ENCODE measurements around the gene HLCS. TPM values are rescaled to one million over a fixed set of nuclear protein-coding genes. Genes with fewer than 3 reads are reported as not detected.

Gene HLCS
- total and polyA plus RNA-seq, 10 of the 15 experiments (the other 5 are each of a cell fraction or from before 2014, with no cell fraction given) = 1.5 to 12.7 (median 9.6) TPM

DNA sequence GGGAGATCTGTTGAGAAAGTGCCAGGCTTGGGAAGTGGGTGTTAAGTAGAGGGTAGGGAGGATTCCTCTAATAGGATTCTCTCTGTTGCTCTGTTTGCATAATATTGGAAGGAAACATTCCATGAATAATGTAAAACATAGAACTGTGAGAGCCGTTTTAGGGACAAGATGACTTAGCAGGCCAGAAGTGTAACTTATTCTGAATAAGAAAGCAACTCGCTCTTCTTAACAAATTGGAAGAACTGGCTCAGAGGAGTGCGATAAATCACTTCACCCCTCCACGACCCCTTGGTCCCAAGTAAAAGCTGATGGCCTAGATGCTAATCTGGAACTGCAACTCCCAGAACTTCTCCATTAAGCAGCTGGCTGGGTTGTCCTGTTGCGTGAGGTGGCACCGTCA is 248.5 kb downstream of the HLCS start (continued):
- TF ChIP-seq ZNF384 (IDR thresholded peaks at IDR 0.05; ENCODE audit: borderline replicate concordance, low read depth, low read length) (no peak), EGR1 (IDR thresholded peaks at IDR 0.05; ENCODE audit: borderline replicate concordance in 1 of 2, low read depth in 2 of 2, low read length in 2 of 2) (no peak), CBX3 (IDR thresholded peaks at IDR 0.05; ENCODE audit: borderline replicate concordance, low read depth) (no peak), BCL3 (IDR thresholded peaks at IDR 0.05; ENCODE audit: borderline replicate concordance, insufficient read depth, low read depth, low read length, poor library complexity, severe bottlenecking) (no peak)

DNA sequence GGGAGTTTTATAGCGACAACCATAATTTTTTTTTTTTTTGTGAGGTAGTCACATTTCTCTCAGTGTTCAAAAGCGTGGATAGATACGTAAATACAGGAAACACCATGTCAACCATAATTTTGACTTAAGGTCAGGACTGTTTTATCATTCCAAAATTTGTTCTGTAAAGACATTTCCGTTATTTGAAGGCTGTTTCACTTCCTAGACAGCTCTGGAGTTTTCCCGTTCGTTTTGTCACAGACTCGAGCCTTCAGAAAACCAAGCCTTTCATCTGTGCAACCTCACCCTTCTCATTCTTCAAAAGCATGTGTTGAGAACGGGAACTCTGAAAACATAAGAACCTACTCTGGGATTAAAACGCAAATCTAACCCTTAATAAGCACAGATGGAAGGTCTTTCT is 249.6 kb downstream of the HLCS start:
- ChIA-PET CTCF (interaction anchor here (0.6 kb wide), 1 partner anchor 271 kb away, joined by 5 read pairs; no protein-coding TSS in a partner anchor), POLR2A (no interaction called here), RAD21 (ENCODE audit: unreplicated experiment) (no interaction called here), SMC1A (ENCODE audit: uncharacterized antibody, unreplicated experiment) (no interaction called here)
- WGBS (ENCODE audit: insufficient coverage, insufficient replicate concordance, low lambda C conversion rate, missing lambda C conversion rate) = 20% methylated on average over 9 of the region's 9 CpGs
- no TSS peak for BruUV-seq (replicated peaks)
- H3K4me1 ChIP-seq (ENCODE audit: control insufficient read depth, insufficient read depth, low read length) = no peaks in the 10 kb centered on the region
- no peaks in the 10 kb centered on the region for H3K79me2 ChIP-seq (ENCODE audit: control insufficient read depth, insufficient read depth, low read length)
- DNase-seq (ENCODE audit: low read depth, low spot score) = no peak
- no peak for ATAC-seq
- in situ Hi-C loops (cut with MboI) (no loop called here), intact Hi-C loops (cut with micrococcal nuclease; ENCODE audit: unreplicated experiment) (no loop called here)
- TF ChIP-seq HDAC6 (IDR thresholded peaks at IDR 0.05; ENCODE audit: unreplicated experiment) = no peak
- TF ChIP-seq STAT3 (IDR thresholded peaks at IDR 0.05; ENCODE audit: low read depth, low read length) = no peak
- TF ChIP-seq SUZ12 (IDR thresholded peaks at IDR 0.05; ENCODE audit: unreplicated experiment) = no peak
- TF ChIP-seq IKZF1 (conservative IDR thresholded peaks at IDR 0.05) = no peak
- no peak overlapping the region for H3K4me2 ChIP-seq (ENCODE audit: control insufficient read depth, insufficient read depth)
- H2AFZ ChIP-seq (ENCODE audit: control insufficient read depth, low read depth, low read length) = no peak overlapping the region
- no peaks in the 10 kb centered on the region for H4K20me1 ChIP-seq (ENCODE audit: control insufficient read depth, insufficient read depth)
- H3K27me3 ChIP-seq (replicated peaks in 1 of 2; ENCODE audit: control insufficient read depth in 2 of 2, insufficient read depth in 2 of 2, low read length in 1 of 2) = peaks cover 0 to 5% of the 10 kb centered on the region in 2 experiments; a peak in 3 of 4 replicates
- H3K27ac ChIP-seq (ENCODE audit: control insufficient read depth, insufficient read depth) = no peak overlapping the region
- H3K36me3 ChIP-seq (ENCODE audit: control insufficient read depth in 2 of 2, insufficient read depth in 2 of 2, low read length in 1 of 2) = no peaks in the 10 kb centered on the region
- no peaks in the 10 kb centered on the region for H3K9me3 ChIP-seq (replicated peaks; ENCODE audit: control insufficient read depth, insufficient read depth, low read length)
- no peak overlapping the region for H3K4me3 ChIP-seq
- H3K9ac ChIP-seq (ENCODE audit: control insufficient read depth, insufficient read depth, low read length) = no peak overlapping the region
- FAIRE-seq = no peak

All from GM12878 (cell line).